Measurements from ENCODE around the gene SGCA. TPM values are rescaled to one million over a fixed set of nuclear protein-coding genes. Genes with fewer than 3 reads are reported as not detected.

Gene SGCA
- polyA plus RNA-seq, 1 experiment = 0.21 TPM

- CTCF ChIA-PET = interaction anchor here (0.6 to 2.8 kb wide), 31 partner anchors 10 to 313 kb away, joined by 3 to 37 read pairs (median 7); partner anchors contain the start of genes COL1A1 and PDK2
- Histone ChIP-seq H3K27me3 (ENCODE audit: control insufficient read depth, insufficient read depth, low read length) (no peaks in the 10 kb centered on the region), H3K4me3 (ENCODE audit: low read depth, low read length) (no peak overlapping the region), H3K9me3 (ENCODE audit: control insufficient read depth, insufficient read depth, low read length) (no peaks in the 10 kb centered on the region), H3K27ac (ENCODE audit: low read depth, low read length) (no peak overlapping the region)
- POLR2A ChIA-PET = interaction anchor here (0.7 to 2.6 kb wide), 3 partner anchors 10 to 40 kb away, joined by 4 to 12 read pairs (median 4); partner anchors contain the start of gene COL1A1
- no peak for DNase-seq (ENCODE audit: low read depth, low spot score)
- no peak for TF ChIP-seq CTCF (IDR thresholded peaks at IDR 0.05; ENCODE audit: low read depth, low read length)
These were observed 3.1 kb upstream of the SGCA start for GRCh38 chr17:50162466-50163254.

GRCh38 chr17:50163843-50164696 lies 1.7 kb upstream of the SGCA start:
- Histone ChIP-seq H3K27me3 (ENCODE audit: control insufficient read depth, insufficient read depth, low read length) (no peaks in the 10 kb centered on the region), H3K9me3 (ENCODE audit: control insufficient read depth, insufficient read depth, low read length) (no peaks in the 10 kb centered on the region), H3K27ac (ENCODE audit: low read depth, low read length) (no peak overlapping the region), H3K4me3 (ENCODE audit: low read depth, low read length) (no peak overlapping the region)
- TF ChIP-seq CTCF (IDR thresholded peaks at IDR 0.05; ENCODE audit: low read depth, low read length) = no peak
- ChIA-PET CTCF (interaction anchor here (0.6 to 1.1 kb wide), 2 partner anchors 12 to 70 kb away, joined by 3 to 5 read pairs; no protein-coding TSS in a partner anchor), POLR2A (no interaction called here)
- DNase-seq (ENCODE audit: low read depth, low spot score) = no peak

GRCh38 chr17:50164697-50164988 lies 1.2 kb upstream of the SGCA start:
- DNase-seq (ENCODE audit: low read depth, low spot score) = no peak
- Histone ChIP-seq H3K9me3 (ENCODE audit: control insufficient read depth, insufficient read depth, low read length) (no peaks in the 10 kb centered on the region), H3K27me3 (ENCODE audit: control insufficient read depth, insufficient read depth, low read length) (no peaks in the 10 kb centered on the region), H3K4me3 (ENCODE audit: low read depth, low read length) (no peak overlapping the region), H3K27ac (ENCODE audit: low read depth, low read length) (no peak overlapping the region)
- TF ChIP-seq CTCF (IDR thresholded peaks at IDR 0.05; ENCODE audit: low read depth, low read length) = no peak
- ChIA-PET POLR2A (interaction anchor here (3.2 kb wide), 1 partner anchor 37 kb away, joined by 10 read pairs; the partner anchor contains the start of gene COL1A1), CTCF (no interaction called here)

GRCh38 chr17:50165066-50165465 lies 739 bp upstream of the SGCA start:
- H3K27ac ChIP-seq (ENCODE audit: low read depth, low read length) = no peak overlapping the region
- H3K4me3 ChIP-seq (ENCODE audit: low read depth, low read length) = no peak overlapping the region
- DNase-seq (ENCODE audit: low read depth, low spot score) = no peak
- ChIA-PET POLR2A (interaction anchor here (3.2 kb wide), 1 partner anchor 36 kb away, joined by 10 read pairs; the partner anchor contains the start of gene COL1A1), CTCF (interaction anchor here (0.6 to 3.3 kb wide), 2 partner anchors 71 to 127 kb away, joined by 3 to 9 read pairs; no protein-coding TSS in a partner anchor)
- no peaks in the 10 kb centered on the region for H3K9me3 ChIP-seq (ENCODE audit: control insufficient read depth, insufficient read depth, low read length)
- H3K27me3 ChIP-seq (ENCODE audit: control insufficient read depth, insufficient read depth, low read length) = no peaks in the 10 kb centered on the region
- no peak for TF ChIP-seq CTCF (IDR thresholded peaks at IDR 0.05; ENCODE audit: low read depth, low read length)
